SK-N-SH (cell line): ENCODE measurements around the gene SP4. TPM values are rescaled to one million over a fixed set of nuclear protein-coding genes. Genes with fewer than 3 reads are reported as not detected.

Source experiments
- CTCF ChIA-PET: fragments of 300-600, 350-600 bp; formaldehyde crosslinking; extraction: SDS; loops from one replicate; lab custom pipeline; 2021; lab: Yijun Ruan, JAX
- POLR2A ChIA-PET: fragments of 350-600 bp; sonication (Branson Sonifier 250); formaldehyde crosslinking; extraction: SDS; loops from one replicate; lab custom pipeline; 2020; ENCODE audit warnings: antibody characterized with exemption, inconsistent platforms; lab: Yijun Ruan, JAX
- DNase-seq: peaks from one replicate; pipeline ENCODE4 v3.0.0; 2012
- H2AFZ ChIP-seq: fragments of 200-600 bp; sonication (generic); 2 replicates; pipeline ENCODE4 v1.8.1; 2016; ENCODE audit warnings: antibody characterized with exemption, mild to moderate bottlenecking, low read depth
- H3F3A ChIP-seq: fragments of 200-600 bp; sonication (generic); replicated peaks from 2 replicates; pipeline ENCODE3; 2016; ENCODE audit warnings: antibody characterized with exemption, mild to moderate bottlenecking; ENCODE audit not compliant: insufficient read depth
- H3K27ac ChIP-seq, 2 experiments: fragments of 200-500 bp in 1 of 2; fragments of 200-600 bp in 1 of 2; sonication (Bioruptor generic) in 1 of 2; sonication (generic), shearing (Covaris generic) in 1 of 2; 2 replicates each; pipeline versions ENCODE4 v1.5.1 to v1.6.1; 2014 to 2016; ENCODE audit warnings: low read depth in 2 of 2, inconsistent platforms in 1 of 2, low read length in 1 of 2, mild to moderate bottlenecking in 1 of 2, mixed read lengths in 1 of 2
- H3K27me3 ChIP-seq: fragments of 200-600 bp; sonication (generic), shearing (Covaris generic); 2 replicates; pipeline ENCODE4 v1.6.1; 2016; ENCODE audit warnings: mixed run types; ENCODE audit not compliant: insufficient read depth
- H3K36me3 ChIP-seq, 2 experiments: fragments of 200-500 bp in 1 of 2; fragments of 200-600 bp in 1 of 2; sonication (Bioruptor generic) in 1 of 2; sonication (generic) in 1 of 2; replicated peaks in 1 of 2; 2 replicates each; pipeline versions ENCODE3 to v1.5.1; 2014 to 2016; ENCODE audit warnings: low read length in 1 of 2, mild to moderate bottlenecking in 1 of 2; ENCODE audit not compliant: insufficient read depth in 2 of 2, control insufficient read depth in 1 of 2
- H3K4me1 ChIP-seq, 2 experiments: fragments of 200-500 bp in 1 of 2; fragments of 200-600 bp in 1 of 2; sonication (Bioruptor generic) in 1 of 2; sonication (generic), shearing (Covaris generic) in 1 of 2; 2 replicates each; pipeline versions ENCODE4 v1.5.1 to v1.6.1; 2014 to 2016; ENCODE audit warnings: low read depth in 1 of 2, low read length in 1 of 2, mixed run types in 1 of 2; ENCODE audit not compliant: insufficient read depth in 2 of 2, control insufficient read depth in 1 of 2
- H3K4me2 ChIP-seq: fragments of 200-600 bp; sonication (generic), shearing (Covaris generic); 2 replicates; pipeline ENCODE4 v1.6.1; 2017; ENCODE audit warnings: mixed run types
- H3K4me3 ChIP-seq, 2 experiments: fragments of 200-500 bp in 1 of 2; fragments of 200-600 bp in 1 of 2; sonication (Bioruptor generic) in 1 of 2; sonication (generic), shearing (Covaris generic) in 1 of 2; 2 replicates each; pipeline versions ENCODE4 v1.5.1 to v1.8.1; 2014 to 2016; ENCODE audit warnings: low read depth in 2 of 2, inconsistent platforms in 1 of 2, low read length in 1 of 2, mild to moderate bottlenecking in 1 of 2, mixed read lengths in 1 of 2, moderate library complexity in 1 of 2
- H3K79me2 ChIP-seq: fragments of 200-600 bp; sonication (generic); 2 replicates; pipeline ENCODE4 v1.8.1; 2017; ENCODE audit warnings: mild to moderate bottlenecking; ENCODE audit not compliant: insufficient read depth
- H3K9ac ChIP-seq: fragments of 200-600 bp; sonication (generic); 2 replicates; pipeline ENCODE4 v1.6.1; 2017; ENCODE audit warnings: mixed run types
- H3K9me2 ChIP-seq: fragments of 200-600 bp; sonication (generic); 2 replicates; pipeline ENCODE4 v1.6.1; 2017; ENCODE audit warnings: mixed run types
- H3K9me3 ChIP-seq: fragments of 200-600 bp; sonication (generic); 2 replicates; pipeline ENCODE4 v1.6.1; 2017; ENCODE audit warnings: mixed run types, mild to moderate bottlenecking, moderate library complexity
- H4K20me1 ChIP-seq: fragments of 200-600 bp; sonication (generic); 2 replicates; pipeline ENCODE4 v1.6.1; 2017; ENCODE audit warnings: mild to moderate bottlenecking, mixed run types; ENCODE audit not compliant: insufficient read depth
- CTCF ChIP-seq: fragments of 200-600 bp; sonication (generic); IDR thresholded peaks from 2 replicates; pipeline ENCODE4 v1.6.1; 2017; ENCODE audit warnings: antibody characterized with exemption, mild to moderate bottlenecking, moderate library complexity
- EP300 ChIP-seq, 2 experiments: IDR thresholded peaks; 2 replicates each; pipeline versions ENCODE4 v1.4.0 to v1.6.1; 2012; ENCODE audit warnings: borderline replicate concordance in 1 of 2, low read depth in 1 of 2, low read length in 1 of 2
- GATA2 ChIP-seq: sonication (generic); formaldehyde crosslinking; IDR thresholded peaks from 2 replicates; pipeline ENCODE4 v1.5.0; 2020; ENCODE audit warnings: mild to moderate bottlenecking, missing genetic modification reagents
- NFIC ChIP-seq: IDR thresholded peaks from 2 replicates; pipeline ENCODE4 v1.4.0; 2012; ENCODE audit warnings: borderline replicate concordance
- POLR2AphosphoS5 ChIP-seq: IDR thresholded peaks from 2 replicates; pipeline ENCODE4 v1.6.1; 2012; ENCODE audit warnings: low read depth, low read length
- RCOR1 ChIP-seq: fragments of 150-350 bp; IDR thresholded peaks from 2 replicates; pipeline ENCODE4 v1.6.1; 2017; ENCODE audit warnings: antibody characterized with exemption, low read length
- REST ChIP-seq: IDR thresholded peaks from 2 replicates; pipeline ENCODE4 v1.6.1; 2012; ENCODE audit warnings: mild to moderate bottlenecking, low read depth, low read length, moderate library complexity
- RXRA ChIP-seq: IDR thresholded peaks from 2 replicates; pipeline ENCODE4 v1.4.0; 2012; ENCODE audit warnings: low read depth, mild to moderate bottlenecking, borderline replicate concordance
- SIN3A ChIP-seq: IDR thresholded peaks from 2 replicates; pipeline ENCODE4 v1.6.1; 2012; ENCODE audit warnings: low read depth, mild to moderate bottlenecking, low read length, moderate library complexity, borderline replicate concordance
- USF1 ChIP-seq: IDR thresholded peaks from 2 replicates; pipeline ENCODE4 v1.4.0; 2012; ENCODE audit warnings: low read depth, borderline replicate concordance
- YY1 ChIP-seq: IDR thresholded peaks from 2 replicates; pipeline ENCODE4 v1.4.0; 2012; ENCODE audit warnings: low read depth, mild to moderate bottlenecking
- WGBS: methylation state at CpG from one replicate; pipeline ENCODE4 v1.1.6; 2017; ENCODE audit warnings: low lambda C conversion rate; 5-methylcytosine and 5-hydroxymethylcytosine counted together
- polyA plus RNA-seq, 3 experiments: library from polyadenylated mRNA; depleted of rRNA; stranded (reverse); fragments of >200 nt; gene quantifications; 2 replicates each; pipeline ENCODE4 v1.2.3, GENCODE V29; 2012

The SP4 gene
- polyA plus RNA-seq, 1 of the 3 experiments (the other 2 are of a cell fraction) = 1.1 TPM

GRCh38 chr7:21550821-21551531 is 123.1 kb downstream of the SP4 start:
- no peak for DNase-seq
- no peak overlapping the region for H2AFZ ChIP-seq
- CTCF ChIA-PET = interaction anchor here (1.2 to 1.5 kb wide), 2 partner anchors 16 to 26 kb away, joined by 3 to 4 read pairs; no protein-coding TSS in a partner anchor
- H3K36me3 ChIP-seq = no peaks in the 10 kb centered on the region
- H3K9me2 ChIP-seq = no peaks in the 10 kb centered on the region
- POLR2A ChIA-PET = no interaction called here
- TF ChIP-seq CTCF (no peak), RXRA (no peak), REST (no peak), YY1 (no peak), POLR2AphosphoS5 (no peak), NFIC (no peak), GATA2 (CRISPR knock-in tag) (no peak), EP300 (IDR thresholded peaks at IDR 0.05; ENCODE audit: borderline replicate concordance in 1 of 2, low read depth in 1 of 2, low read length in 1 of 2) (no peak), SIN3A (no peak), RCOR1 (no peak), USF1 (no peak)
- H3F3A ChIP-seq = no peaks in the 10 kb centered on the region
- no peaks in the 10 kb centered on the region for H3K79me2 ChIP-seq
- no peak overlapping the region for H3K4me2 ChIP-seq
- no peak overlapping the region for H3K4me3 ChIP-seq
- WGBS = 12% methylated on average over 6 of the region's 6 CpGs
- H3K27me3 ChIP-seq = peaks cover 16% of the 10 kb centered on the region; the same call in 1 of the 2 replicates
- H3K9me3 ChIP-seq = no peaks in the 10 kb centered on the region
- no peaks in the 10 kb centered on the region for H4K20me1 ChIP-seq
- H3K9ac ChIP-seq = no peak overlapping the region
- H3K4me1 ChIP-seq = no peaks in the 10 kb centered on the region
- H3K27ac ChIP-seq = no peak overlapping the region
